Lower leg skin (tissue), 4 donors: Measurements from ENCODE around the gene ICA1. TPM values are rescaled to one million over a fixed set of nuclear protein-coding genes. Genes with fewer than 3 reads are reported as not detected.

Experiments
- DNase-seq, 2 donors: peaks; one replicate each; pipeline ENCODE4 v3.0.0-alpha.2; 2019; ENCODE audit warnings: low spot score in 2 of 2
- H3K4me3 ChIP-seq: fragments of 200-600 bp; sonication (generic); 2 replicates; pipeline ENCODE4 v1.5.1; 2017; ENCODE audit warnings: mild to moderate bottlenecking, low read depth; ENCODE audit not compliant: poor library complexity, severe bottlenecking
- POLR2A ChIP-seq, 2 donors: fragments of 450-650 bp; IDR thresholded peaks; one replicate each; pipeline ENCODE4 v1.6.1; 2016 to 2017; ENCODE audit warnings: antibody characterized with exemption in 2 of 2, mild to moderate bottlenecking in 1 of 2, moderate library complexity in 1 of 2
- WGBS, 2 donors: methylation state at CpG; one replicate each; pipeline ENCODE4 v1.1.5; 2018; 5-methylcytosine and 5-hydroxymethylcytosine counted together
- intact Hi-C: fragments of 100-400 bp; cut with DNase I; formaldehyde crosslinking; loops from one replicate; pipeline ENCODE4 v1.15.0; 2023; ENCODE audit warnings: low total_unique reads
- total RNA-seq, 4 donors: library from RNA; depleted of rRNA; stranded (reverse); fragments of >200 nt; gene quantifications; one replicate each; pipeline ENCODE4 v1.1.0, GENCODE V29; 2016
- TF ChIP-seq, protein P1 (sequence below), 3 donors: fragments of 450-650 bp; IDR thresholded peaks; one replicate each; pipeline ENCODE4 v1.5.1; 2016; ENCODE audit warnings: antibody characterized with exemption in 3 of 3, mild to moderate bottlenecking in 3 of 3, moderate library complexity in 2 of 3

ICA1 gene
- total RNA-seq, 4 donors from 2014 or later, result 12.8 to 33.6 (median 18.4) TPM

DNA sequence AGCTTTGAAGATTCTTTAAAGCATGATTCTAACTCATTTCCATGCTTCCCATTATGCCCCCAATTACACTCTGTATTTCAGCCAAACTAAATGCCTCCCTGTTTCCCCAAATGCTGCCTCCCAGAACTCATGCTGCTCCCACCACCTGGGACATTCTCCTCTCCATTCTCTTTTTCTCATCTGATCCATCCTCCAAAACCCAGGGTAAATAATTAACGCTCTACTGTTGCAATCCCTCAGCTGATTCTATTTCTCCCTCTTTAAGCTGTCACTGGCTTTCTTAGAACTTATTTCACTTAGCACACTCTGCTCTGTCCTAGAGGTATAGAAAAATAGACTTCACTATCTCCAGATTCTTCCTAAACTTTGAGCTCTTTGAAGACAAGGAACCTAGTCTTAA is 104.7 kb downstream of the ICA1 start:
- H3K4me3 ChIP-seq, result no peak overlapping the region
- intact Hi-C loops, result no loop called here
- DNase-seq, result no peak
- TF ChIP-seq, protein P1, sequence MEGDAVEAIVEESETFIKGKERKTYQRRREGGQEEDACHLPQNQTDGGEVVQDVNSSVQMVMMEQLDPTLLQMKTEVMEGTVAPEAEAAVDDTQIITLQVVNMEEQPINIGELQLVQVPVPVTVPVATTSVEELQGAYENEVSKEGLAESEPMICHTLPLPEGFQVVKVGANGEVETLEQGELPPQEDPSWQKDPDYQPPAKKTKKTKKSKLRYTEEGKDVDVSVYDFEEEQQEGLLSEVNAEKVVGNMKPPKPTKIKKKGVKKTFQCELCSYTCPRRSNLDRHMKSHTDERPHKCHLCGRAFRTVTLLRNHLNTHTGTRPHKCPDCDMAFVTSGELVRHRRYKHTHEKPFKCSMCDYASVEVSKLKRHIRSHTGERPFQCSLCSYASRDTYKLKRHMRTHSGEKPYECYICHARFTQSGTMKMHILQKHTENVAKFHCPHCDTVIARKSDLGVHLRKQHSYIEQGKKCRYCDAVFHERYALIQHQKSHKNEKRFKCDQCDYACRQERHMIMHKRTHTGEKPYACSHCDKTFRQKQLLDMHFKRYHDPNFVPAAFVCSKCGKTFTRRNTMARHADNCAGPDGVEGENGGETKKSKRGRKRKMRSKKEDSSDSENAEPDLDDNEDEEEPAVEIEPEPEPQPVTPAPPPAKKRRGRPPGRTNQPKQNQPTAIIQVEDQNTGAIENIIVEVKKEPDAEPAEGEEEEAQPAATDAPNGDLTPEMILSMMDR (IDR thresholded peaks at IDR 0.05), result no peak
- 87 to 94% methylated on average over 1 of the region's 1 CpG for whole genome bisulfite sequencing, 2 donors

DNA sequence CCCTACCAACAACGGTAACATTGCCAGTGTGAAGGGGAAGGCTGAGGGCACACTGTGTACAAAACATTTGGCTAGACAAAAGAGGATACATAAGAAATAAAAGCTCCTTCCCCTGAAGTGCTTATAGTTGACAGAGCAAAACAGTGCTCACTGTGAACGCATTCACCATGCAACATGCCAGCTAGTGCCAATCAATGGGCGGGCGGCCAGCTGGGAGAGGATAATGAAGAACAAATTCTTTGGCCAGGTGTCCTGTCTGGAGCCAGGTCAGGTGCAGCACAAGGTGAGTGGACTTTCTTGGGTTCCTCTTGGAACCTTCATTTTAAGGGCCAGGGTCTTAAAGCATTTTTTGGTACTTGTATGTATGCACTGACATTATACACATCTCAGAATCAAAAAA is 106.1 kb downstream of the ICA1 start:
- intact Hi-C loops, result no loop called here
- WGBS, 2 donors, result 83 to 86% methylated on average over 4 of the region's 4 CpGs
- DNase-seq, result no peak
- no peak overlapping the region for H3K4me3 ChIP-seq
- TF ChIP-seq, protein P1 (IDR thresholded peaks at IDR 0.05), result no peak
- no peak for TF ChIP-seq POLR2A (IDR thresholded peaks at IDR 0.05)

GRCh38 chr7:8154272-8154671 is 107.7 kb downstream of the ICA1 start:
- no peak for DNase-seq
- 34 to 46% methylated on average over 2 of the region's 2 CpGs for WGBS, 2 donors

DNA sequence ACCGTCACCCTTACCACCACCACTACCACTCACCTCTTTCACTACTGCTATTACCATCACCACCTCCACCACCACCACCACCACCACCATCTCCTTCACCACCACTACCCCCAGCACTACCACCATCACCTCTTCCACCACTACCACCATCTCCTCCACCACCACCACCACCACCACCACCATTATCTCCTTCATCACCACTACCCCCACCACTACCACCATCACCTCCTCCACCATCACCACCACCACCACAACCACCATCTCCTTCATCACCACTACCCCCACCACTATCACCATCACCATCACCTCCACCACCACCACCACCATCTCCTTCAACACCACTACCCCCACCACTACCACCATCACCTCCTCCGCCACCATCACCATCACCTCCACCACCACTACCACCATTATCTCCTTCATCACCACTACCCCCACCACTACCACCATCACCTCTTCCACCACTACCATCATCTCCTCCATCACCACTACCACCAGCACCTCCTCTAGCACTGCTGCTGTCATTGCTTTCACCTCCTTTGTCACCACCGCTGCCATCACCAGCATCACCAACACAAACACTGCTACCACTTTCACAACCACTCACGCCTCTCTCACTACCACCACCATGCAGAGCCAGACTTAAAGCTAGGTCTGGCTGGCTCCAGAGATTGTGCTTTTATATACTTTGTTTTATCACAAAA is 109.3 kb downstream of the ICA1 start:
- TF ChIP-seq, protein P1 (IDR thresholded peaks at IDR 0.05), result no peak
- no peak for TF ChIP-seq POLR2A (IDR thresholded peaks at IDR 0.05)
- H3K4me3 ChIP-seq, result no peak overlapping the region

More at GRCh38 chr7:8154272-8154671, 107.7 kb downstream of the ICA1 start:
- TF ChIP-seq, protein P1 (IDR thresholded peaks at IDR 0.05), result no peak
- no peak for TF ChIP-seq POLR2A (IDR thresholded peaks at IDR 0.05)
- intact Hi-C loops, result no loop called here
- no peak overlapping the region for H3K4me3 ChIP-seq

DNA sequence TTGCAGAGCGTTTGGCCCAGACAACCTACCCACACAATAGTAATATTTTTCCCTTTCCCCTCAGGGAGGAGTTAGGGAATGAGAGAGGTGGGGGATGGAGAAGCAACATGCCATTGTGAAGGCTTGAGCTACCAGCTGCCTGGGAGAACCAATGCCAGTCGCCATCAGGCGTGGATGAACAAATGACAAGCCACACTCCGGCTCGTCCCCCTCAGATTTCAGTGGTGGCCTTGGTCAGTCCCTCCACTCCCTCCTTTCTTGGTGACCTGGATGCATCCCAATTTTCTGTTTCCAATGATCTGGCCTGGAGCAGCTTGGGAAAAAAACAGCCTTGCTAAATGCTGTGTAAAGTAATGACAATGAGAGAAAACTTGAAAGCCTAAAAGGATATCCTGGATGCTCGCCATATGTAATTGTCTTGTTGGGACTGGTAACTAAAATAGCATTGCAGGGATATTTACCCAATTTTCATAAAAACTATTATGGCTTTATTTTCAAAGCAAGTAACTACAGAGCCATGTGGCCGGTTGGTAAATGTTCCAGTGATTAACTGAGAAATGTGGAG is 110.7 kb downstream of the ICA1 start:
- intact Hi-C loops, result no loop called here
- TF ChIP-seq, protein P1 (IDR thresholded peaks at IDR 0.05), result no peak
- TF ChIP-seq POLR2A (IDR thresholded peaks at IDR 0.05), result no peak
- no peak for DNase-seq
- no peak overlapping the region for H3K4me3 ChIP-seq
- WGBS, 2 donors, result 64 to 78% methylated on average over 7 of the region's 7 CpGs

More for the DNA sequence above, 109.3 kb downstream of the ICA1 start:
- intact Hi-C loops, result no loop called here
- no peak for DNase-seq
- WGBS, 2 donors, result 87 to 90% methylated on average over 4 of the region's 4 CpGs
